Stimulated activated CD8-positive, alpha-beta memory T cell treated with anti-CD3 and anti-CD28 coated beads, Interleukin-4, amount 100 ng/mL, for 24 hours (primary cell): ENCODE measurements around the gene TMIGD2.
"Not testable (repeated sequence)": the region's sequence is repeated elsewhere in the genome, so short reads cannot be mapped to it uniquely, and the experiment has no call there.

Experiments
- DNase-seq: peaks from one replicate; pipeline ENCODE4 v3.0.0-alpha.2; 2020; ENCODE audit warnings: low read depth

TMIGD2 gene

GRCh38 chr19:4302243-4302640 is at the start of gene TMIGD2:
Gene TMIGD2, minus strand, starts transcription at chr19:4302389. Its CDS starts 4 bp downstream, at chr19:4302385.
- no peak for DNase-seq

- DNase-seq = no peak
Observed at GRCh38 chr19:4350726-4351125, 48.5 kb upstream of the TMIGD2 start.

GRCh38 chr19:4350111-4350510 is 47.9 kb upstream of the TMIGD2 start:
- DNase-seq = no peak

GRCh38 chr19:4349225-4349624 is 47.0 kb upstream of the TMIGD2 start:
- DNase-seq = not testable (repeated sequence)

GRCh38 chr19:4347521-4347920 is 45.3 kb upstream of the TMIGD2 start:
- no peak for DNase-seq

GRCh38 chr19:4346020-4346383 is 43.8 kb upstream of the TMIGD2 start:
- DNase-seq = no peak

GRCh38 chr19:4345342-4346019 is 43.3 kb upstream of the TMIGD2 start:
- DNase-seq = no peak

GRCh38 chr19:4343370-4344307 is 41.5 kb upstream of the TMIGD2 start, which contains the start of gene MPND:
Gene MPND, plus strand, starts transcription at chr19:4343562. Its CDS starts 32 bp downstream, at chr19:4343594.
- peak; percentile 93 for DNase-seq

- peak; percentile 78 for DNase-seq
Observed at GRCh38 chr19:4342615-4343369, 40.6 kb upstream of the TMIGD2 start.

GRCh38 chr19:4342314-4342614 is 40.1 kb upstream of the TMIGD2 start:
- no peak for DNase-seq

GRCh38 chr19:4338441-4339355 is 36.5 kb upstream of the TMIGD2 start, which contains the start of gene STAP2:
Gene STAP2, minus strand, starts transcription at chr19:4338827. Its CDS starts 74 bp downstream, at chr19:4338753.
- DNase-seq = peak; percentile 24

GRCh38 chr19:4337906-4338440 is 35.8 kb upstream of the TMIGD2 start:
- no peak for DNase-seq

- DNase-seq = no peak
Observed at GRCh38 chr19:4334929-4335570, 32.9 kb upstream of the TMIGD2 start.

GRCh38 chr19:4329858-4330257 is 27.7 kb upstream of the TMIGD2 start:
- DNase-seq = no peak

- DNase-seq = peak; percentile 44
Observed at GRCh38 chr19:4328991-4329681, 26.9 kb upstream of the TMIGD2 start.

GRCh38 chr19:4328243-4328990 is 26.2 kb upstream of the TMIGD2 start:
- peak; percentile 91 for DNase-seq

- DNase-seq = no peak
Observed at GRCh38 chr19:4327877-4328242, 25.7 kb upstream of the TMIGD2 start.

- peak; percentile 49 for DNase-seq
Observed at GRCh38 chr19:4327252-4327876, 25.2 kb upstream of the TMIGD2 start.

GRCh38 chr19:4326837-4327251 is 24.7 kb upstream of the TMIGD2 start:
- no peak for DNase-seq
